ENCODE data around the gene SMAD1.

The SMAD1 gene

DNA sequence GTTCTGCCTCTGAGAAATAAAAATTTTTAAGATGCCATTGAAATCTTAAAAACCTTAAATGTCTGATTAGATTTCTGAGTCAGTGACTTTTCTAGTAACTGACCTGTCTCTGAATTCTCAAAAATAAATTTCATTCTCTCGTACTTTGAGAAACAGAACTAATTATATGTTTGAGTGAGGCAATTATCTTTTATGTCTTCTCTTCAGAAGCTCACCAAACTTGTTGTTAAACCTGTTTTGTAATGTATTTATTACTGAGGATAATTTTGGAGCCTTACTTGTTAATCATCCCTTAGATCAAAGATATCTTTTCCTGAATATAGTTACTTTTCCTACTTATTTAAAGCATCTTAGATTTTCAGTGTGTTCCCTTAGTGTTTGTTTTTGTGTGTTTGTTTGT lies 73.0 kb downstream of the SMAD1 start:
- TF ChIP-seq CTCF (IDR thresholded peaks at IDR 0.05; ENCODE audit: insufficient read depth, low read length, poor library complexity, severe bottlenecking) = no peak
- H3K36me3 ChIP-seq (ENCODE audit: control insufficient read depth, insufficient read depth, low read length) = no peaks in the 10 kb centered on the region; the same call in 1 of the 2 replicates
- no peak for DNase-seq (ENCODE audit: extremely low read depth, insufficient read length)
- H3K4me3 ChIP-seq (replicated peaks; ENCODE audit: low read depth, low read length) = no peak overlapping the region
- H3K27me3 ChIP-seq (replicated peaks; ENCODE audit: control insufficient read depth, insufficient read depth, low read length) = no peaks in the 10 kb centered on the region

GRCh38 chr4:145557720-145558119 lies 76.1 kb downstream of the SMAD1 start:
- DNase-seq (ENCODE audit: extremely low read depth, insufficient read length) = no peak
- no peak overlapping the region for H3K4me3 ChIP-seq (replicated peaks; ENCODE audit: low read depth, low read length)
- no peaks in the 10 kb centered on the region for H3K27me3 ChIP-seq (replicated peaks; ENCODE audit: control insufficient read depth, insufficient read depth, low read length)
- TF ChIP-seq CTCF (IDR thresholded peaks at IDR 0.05; ENCODE audit: insufficient read depth, low read length, poor library complexity, severe bottlenecking) = peak; percentile 97
- no peaks in the 10 kb centered on the region; the same call in 1 of the 2 replicates for H3K36me3 ChIP-seq (ENCODE audit: control insufficient read depth, insufficient read depth, low read length)

- Histone ChIP-seq H3K27me3 (replicated peaks; ENCODE audit: control insufficient read depth, insufficient read depth, low read length) (no peaks in the 10 kb centered on the region), H3K4me3 (replicated peaks; ENCODE audit: low read depth, low read length) (no peak overlapping the region), H3K36me3 (ENCODE audit: control insufficient read depth, insufficient read depth, low read length) (no peaks in the 10 kb centered on the region)
- TF ChIP-seq CTCF (IDR thresholded peaks at IDR 0.05; ENCODE audit: insufficient read depth, low read length, poor library complexity, severe bottlenecking) = no peak
- DNase-seq (ENCODE audit: extremely low read depth, insufficient read length) = no peak
These were observed 81.8 kb downstream of the SMAD1 start for GRCh38 chr4:145563293-145563985.

DNA sequence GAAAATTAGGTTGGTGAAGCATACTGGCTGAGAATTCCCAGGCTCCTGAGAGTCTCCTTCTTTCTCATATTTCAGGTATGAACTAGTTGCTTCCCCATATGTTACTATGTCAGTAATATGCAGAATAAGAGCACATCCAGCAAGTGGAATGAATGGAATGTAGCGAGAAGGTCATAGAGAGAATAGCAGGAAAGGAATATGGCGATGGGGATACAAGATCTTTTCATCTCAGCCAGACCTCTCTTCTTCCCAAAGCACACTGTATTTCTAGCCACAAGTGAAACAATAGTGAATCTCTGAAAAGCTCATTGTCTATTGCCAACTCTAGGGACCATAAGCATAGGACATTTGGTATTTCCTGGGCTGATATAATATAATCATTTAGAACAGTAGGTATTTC lies 82.9 kb downstream of the SMAD1 start:
- no peak for TF ChIP-seq CTCF (IDR thresholded peaks at IDR 0.05; ENCODE audit: insufficient read depth, low read length, poor library complexity, severe bottlenecking)
- Histone ChIP-seq H3K36me3 (ENCODE audit: control insufficient read depth, insufficient read depth, low read length) (no peaks in the 10 kb centered on the region), H3K27me3 (replicated peaks; ENCODE audit: control insufficient read depth, insufficient read depth, low read length) (no peaks in the 10 kb centered on the region), H3K4me3 (replicated peaks; ENCODE audit: low read depth, low read length) (no peak overlapping the region)
- no peak for DNase-seq (ENCODE audit: extremely low read depth, insufficient read length)

DNA sequence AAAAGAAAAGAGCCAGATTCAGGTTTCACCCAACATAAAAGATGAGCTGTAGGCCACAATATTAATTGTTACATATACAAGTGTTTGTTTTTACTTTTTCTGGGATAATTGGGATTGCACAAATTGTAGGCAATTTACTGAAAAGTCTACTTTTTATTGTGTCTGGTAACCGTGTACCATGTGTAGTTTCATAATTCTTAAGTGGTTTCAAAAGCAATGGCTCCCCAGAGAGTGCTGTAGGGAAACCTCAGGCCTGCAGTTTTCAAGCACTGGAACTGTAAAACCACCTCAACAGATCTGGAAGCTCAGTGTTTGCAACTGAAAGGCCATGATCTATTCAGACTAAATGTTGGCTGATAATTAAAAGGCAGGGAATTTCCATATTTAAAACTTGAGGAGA lies 83.7 kb downstream of the SMAD1 start:
- no peak overlapping the region for H3K4me3 ChIP-seq (replicated peaks; ENCODE audit: low read depth, low read length)
- no peak for DNase-seq (ENCODE audit: extremely low read depth, insufficient read length)
- TF ChIP-seq CTCF (IDR thresholded peaks at IDR 0.05; ENCODE audit: insufficient read depth, low read length, poor library complexity, severe bottlenecking) = no peak
- no peaks in the 10 kb centered on the region for H3K27me3 ChIP-seq (replicated peaks; ENCODE audit: control insufficient read depth, insufficient read depth, low read length)
- H3K36me3 ChIP-seq (ENCODE audit: control insufficient read depth, insufficient read depth, low read length) = no peaks in the 10 kb centered on the region

Data from GM06990 (cell line).